ENCODE measurements around the gene MKKS.

GRCh38 chr20:10352934-10353824 is 80.8 kb downstream of the MKKS start:
- TF ChIP-seq CTCF (IDR thresholded peaks at IDR 0.05) (no peak), EZH2phosphoT487 (IDR thresholded peaks at IDR 0.05; ENCODE audit: borderline replicate concordance, low read depth) (no peak), EP300 (IDR thresholded peaks at IDR 0.05; ENCODE audit: borderline replicate concordance in 1 of 2, low read depth in 1 of 2, low read length in 1 of 2) (no peak), MAX (IDR thresholded peaks at IDR 0.05; ENCODE audit: low read depth) (no peak)
